SKM-1 treated with dmso at 0.1 percent for 144 hours (cell line): ENCODE results near the gene ITM2B.
"Not testable (repeated sequence)": the region's sequence is repeated elsewhere in the genome, so short reads cannot be mapped to it uniquely, and the experiment has no call there.

Experiments used
- DNase-seq: peaks from one replicate; lab custom pipeline; 2025; ENCODE audit not compliant: unreplicated experiment; lab: John Stamatoyannopoulos, UW

ITM2B gene

DNA sequence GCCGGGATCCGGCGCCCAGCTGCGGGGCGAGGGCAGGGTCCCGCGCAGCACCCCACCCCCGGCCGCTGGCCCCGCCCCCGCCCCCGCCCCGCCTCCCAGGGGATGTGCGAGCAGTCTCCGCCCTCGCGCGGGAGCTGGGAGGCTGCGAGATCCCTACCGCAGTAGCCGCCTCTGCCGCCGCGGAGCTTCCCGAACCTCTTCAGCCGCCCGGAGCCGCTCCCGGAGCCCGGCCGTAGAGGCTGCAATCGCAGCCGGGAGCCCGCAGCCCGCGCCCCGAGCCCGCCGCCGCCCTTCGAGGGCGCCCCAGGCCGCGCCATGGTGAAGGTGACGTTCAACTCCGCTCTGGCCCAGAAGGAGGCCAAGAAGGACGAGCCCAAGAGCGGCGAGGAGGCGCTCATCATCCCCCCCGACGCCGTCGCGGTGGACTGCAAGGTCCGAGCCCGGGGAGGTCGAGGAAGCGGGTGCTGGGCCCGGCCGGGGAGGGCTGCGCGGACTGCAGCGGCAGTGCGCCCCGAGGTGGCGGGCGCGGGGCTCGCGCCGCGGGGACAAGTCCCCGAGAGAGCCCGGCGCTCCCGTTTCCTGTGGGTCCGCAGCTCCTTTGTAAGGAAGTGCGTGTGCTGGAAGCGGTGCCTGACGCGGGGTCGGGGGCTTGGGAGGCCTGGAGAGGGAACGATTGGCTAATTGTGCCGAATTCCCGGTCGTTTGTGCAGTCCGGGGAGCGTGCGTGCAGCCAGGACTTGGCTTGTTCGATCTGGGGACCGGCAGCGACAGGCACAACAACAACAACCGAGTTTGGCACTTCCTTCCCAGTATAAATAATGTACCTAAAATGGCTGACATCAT, at the start of gene ITM2B:
TSS of gene ITM2B (plus strand) at position 161 of the 843 bp plus-strand sequence. CDS start at position 316, 155 bp downstream.
- peak; percentile 45 for DNase-seq

DNA sequence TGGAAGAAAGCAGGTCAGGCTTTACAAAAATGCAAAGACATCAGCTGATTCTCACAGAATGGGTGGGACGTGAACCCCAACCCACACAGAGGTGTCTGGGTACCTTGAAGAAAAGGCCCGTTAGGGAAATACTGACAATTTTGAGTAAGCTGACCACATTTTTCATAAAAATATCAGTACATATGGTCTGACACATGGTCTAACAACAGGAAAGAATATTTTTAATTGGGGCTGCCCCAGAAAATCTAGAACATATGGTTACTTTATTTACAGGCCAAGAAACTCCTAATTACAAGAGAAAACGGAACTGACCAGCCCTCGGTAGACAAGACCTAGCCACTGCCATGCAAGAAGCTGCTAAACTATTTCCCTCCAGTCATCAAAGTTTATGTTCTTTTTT, 48.7 kb upstream of the ITM2B start:
- no peak for DNase-seq

DNA sequence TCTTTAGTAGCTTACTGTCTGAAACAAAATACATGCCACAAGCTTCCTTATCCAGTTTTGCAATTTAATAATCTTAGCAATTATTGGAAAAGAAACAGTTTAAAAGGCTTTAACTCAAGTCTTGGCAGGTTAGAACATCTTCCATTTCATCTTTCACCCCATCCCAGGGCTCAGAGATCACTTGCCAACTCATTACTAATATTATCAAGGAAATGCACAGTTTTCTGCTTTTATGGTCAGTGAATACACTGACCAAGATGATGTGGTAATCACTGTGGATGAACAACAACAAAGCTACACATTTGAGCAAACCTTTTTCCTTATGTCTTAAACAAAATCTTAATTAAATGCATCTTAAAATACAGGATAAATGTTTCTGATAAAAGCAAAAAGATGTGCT, 48.0 kb upstream of the ITM2B start:
- no peak for DNase-seq

DNA sequence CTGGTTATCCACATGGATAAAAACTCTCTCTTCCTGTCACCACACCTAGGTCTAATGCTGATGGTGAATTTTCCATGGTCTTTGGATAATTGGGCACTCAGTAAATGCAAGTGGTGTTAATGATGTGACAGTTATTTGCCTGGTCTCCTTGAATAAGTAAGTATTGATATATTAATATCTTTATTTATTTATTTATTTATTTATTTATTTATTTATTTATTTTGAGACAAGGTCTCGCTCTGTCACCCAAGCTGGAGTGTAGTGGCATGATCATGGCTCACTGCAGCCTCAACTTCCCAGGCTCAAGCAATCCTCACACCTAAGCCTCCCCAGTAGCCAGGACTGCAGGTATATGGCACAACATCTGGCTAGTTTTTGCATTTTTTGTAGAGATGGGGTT, 46.3 kb upstream of the ITM2B start:
- DNase-seq = no peak

DNA sequence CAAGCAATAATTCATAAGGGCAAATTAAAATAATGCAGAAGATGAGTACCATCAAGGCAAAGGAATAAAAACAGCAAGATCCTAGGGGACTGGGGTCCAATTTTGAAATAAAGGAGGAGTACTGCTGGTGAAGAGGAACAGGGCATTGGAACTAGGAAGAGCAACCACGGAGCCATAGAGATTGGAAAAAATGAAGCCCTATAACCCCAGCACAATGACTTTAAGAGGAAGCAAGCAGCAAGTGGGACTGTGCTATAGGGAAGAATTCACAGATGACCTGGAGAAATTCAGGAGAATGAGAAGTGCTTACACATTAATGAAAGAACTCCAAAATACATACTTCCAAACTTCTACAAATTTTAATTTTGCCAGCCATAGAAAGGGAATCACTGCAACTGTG, 44.9 kb upstream of the ITM2B start:
- DNase-seq = no peak

DNA sequence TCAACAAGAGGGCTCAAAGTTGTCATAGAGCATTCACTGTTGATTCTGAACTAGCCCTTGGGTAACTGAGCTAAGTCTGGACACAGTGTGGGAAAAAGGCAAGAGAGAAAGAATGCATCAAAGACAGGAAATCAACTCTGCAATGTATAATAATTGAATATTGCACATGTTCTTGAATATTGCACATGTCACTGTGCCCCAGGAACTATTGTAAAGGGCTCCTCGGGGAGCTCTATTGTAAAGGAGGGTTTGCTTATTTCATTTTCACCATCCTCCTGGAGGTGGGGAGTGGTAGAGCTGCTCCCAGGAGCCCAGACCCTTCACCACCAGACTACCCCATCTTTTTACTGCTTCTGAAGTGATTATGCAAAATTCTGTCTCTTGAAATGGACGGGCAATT, 44.4 kb upstream of the ITM2B start:
- no peak for DNase-seq

DNA sequence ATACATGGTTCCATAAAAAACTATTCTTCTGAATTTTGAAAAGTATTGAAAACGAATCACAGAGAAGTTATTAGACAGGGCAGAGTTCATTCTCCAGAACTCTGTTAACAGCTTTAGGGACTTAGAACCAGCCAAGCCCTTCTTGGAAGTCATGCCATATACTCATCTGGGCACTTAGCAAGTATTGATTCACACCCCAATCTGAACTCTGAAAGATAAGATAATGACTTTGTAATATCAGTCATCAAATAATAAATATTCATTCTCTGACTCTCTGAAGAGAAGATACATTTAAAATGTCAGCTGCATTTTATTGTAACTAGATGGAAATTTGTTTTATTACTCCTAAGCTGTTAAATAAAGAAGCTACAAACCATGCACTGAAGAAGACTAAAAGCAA, 43.8 kb upstream of the ITM2B start:
- DNase-seq = no peak

DNA sequence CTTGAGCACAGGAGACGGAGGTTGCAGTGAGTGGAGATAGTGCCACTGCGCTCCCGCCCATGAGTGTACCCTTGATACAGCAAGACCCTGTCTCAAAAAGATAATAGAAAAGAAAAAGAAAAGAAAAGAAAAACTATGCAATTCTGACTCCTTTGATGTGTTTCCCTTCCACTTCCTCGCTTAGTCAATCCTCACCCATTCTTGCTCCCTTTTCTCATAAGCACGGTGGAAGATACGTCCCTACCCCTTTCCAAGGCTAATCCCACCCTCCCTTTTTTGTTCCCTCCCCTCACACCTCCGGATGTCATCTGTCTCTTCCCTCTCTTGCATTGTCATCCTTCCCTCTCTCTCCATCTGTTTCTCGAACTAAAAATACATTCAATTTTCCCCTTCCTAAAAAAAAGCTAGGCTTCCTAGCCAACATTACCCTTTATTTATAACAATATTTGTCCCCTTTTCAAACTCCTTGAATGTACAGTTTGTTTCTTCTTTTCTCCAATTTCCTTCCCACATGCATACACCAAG, 40.5 kb upstream of the ITM2B start:
- no peak for DNase-seq

DNA sequence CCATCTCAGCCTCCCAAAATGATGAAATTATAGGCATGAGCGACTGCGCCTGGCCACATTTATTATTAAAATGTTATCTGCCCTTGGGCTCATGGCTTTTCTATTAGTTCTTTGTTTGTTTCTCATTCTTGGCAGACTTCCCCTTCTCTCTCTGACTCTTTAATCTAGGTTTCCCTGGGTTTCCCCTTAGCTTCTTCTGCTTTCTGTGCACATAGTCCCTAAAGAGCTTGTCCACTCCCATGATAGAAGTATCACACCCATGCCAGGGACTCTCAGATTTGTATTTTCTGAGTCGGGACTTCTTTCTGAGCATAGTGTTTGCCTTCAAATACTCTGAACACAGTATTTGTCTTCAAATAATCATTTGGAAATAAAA, 38.6 kb upstream of the ITM2B start:
- DNase-seq = peak; percentile 84

DNA sequence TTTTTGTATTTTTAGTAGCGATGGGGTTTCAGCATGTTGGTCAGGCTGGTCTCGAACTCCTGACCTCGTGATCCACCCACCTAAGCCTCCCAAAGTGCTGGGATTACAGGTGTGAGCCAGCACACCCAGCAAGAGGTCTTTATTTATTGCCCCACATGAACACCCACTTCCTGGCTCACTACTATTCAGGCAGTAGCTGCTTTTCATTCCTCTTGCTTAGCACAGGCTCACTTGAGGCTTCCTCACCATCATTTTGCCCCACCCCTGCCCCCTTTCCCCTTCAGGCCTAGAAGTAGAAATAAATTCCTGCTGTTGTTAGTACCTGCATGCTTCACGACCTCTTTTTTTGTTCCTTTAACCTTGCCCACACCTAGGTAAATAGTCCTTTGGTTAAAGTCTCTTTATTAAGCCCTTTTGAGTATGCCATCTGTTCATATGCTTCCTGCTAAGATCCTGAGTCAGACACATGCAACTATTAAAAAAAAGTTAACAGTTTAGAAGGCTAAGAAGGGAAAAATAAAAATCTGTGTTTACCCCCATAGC, 33.5 kb upstream of the ITM2B start:
- no peak for DNase-seq

DNA sequence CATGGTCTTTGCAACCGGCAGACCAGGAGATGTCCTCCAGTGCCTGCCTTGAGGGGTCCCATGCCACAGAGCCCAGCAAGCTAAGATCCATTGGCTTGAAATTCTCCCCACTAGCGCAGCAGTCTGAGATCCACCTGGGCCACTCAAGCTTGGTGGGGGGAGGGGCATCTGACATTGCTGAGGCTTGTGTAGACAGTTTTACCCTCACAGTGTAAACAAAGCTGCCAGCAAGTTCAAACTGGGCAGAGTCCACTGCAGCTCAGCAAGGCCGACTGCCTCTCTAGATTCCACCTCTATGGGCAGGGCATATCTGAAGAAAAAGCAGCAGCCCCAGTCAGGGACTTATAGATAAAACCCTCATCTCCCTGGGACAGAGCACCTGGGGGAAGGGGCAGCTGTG, 32.0 kb upstream of the ITM2B start:
- DNase-seq = no peak

DNA sequence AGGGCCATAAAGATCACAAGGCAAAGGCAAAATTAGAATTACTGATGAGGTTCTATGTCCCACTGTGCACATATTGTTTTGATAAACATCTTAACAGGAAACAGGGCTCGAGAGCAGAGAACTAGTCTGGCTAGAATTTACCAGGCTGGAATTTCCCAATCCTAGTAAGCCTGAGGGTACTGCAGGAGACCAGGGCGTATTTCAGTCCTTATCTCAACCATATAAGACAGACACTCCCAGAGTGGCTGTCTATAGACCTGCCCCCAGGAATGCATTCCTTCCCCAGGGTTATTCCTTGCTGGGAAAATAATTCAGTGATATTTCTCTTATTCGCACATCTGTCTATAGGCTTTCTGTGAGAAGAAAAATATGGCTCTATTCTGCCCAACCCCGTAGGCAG, 25.8 kb upstream of the ITM2B start:
- not testable (repeated sequence) for DNase-seq

DNA sequence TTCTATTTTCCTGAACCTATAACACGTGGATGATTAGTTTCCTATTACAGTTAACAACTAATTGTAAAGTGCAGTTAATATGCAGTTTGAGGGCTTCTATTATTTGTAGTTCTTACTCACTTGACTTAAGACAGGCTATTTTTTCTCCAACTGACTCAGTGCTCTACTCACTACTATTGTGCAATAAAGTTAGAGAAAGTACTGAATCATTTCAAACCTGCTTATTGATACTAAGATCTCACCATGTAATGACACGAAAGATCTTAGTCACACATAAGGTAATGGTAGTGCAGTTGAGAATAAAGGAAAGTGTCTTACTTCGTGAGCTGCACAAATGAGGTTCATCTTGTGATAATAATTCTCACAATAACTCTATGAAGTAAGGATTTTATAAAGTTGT, 22.8 kb upstream of the ITM2B start:
- peak; percentile 29 for DNase-seq

DNA sequence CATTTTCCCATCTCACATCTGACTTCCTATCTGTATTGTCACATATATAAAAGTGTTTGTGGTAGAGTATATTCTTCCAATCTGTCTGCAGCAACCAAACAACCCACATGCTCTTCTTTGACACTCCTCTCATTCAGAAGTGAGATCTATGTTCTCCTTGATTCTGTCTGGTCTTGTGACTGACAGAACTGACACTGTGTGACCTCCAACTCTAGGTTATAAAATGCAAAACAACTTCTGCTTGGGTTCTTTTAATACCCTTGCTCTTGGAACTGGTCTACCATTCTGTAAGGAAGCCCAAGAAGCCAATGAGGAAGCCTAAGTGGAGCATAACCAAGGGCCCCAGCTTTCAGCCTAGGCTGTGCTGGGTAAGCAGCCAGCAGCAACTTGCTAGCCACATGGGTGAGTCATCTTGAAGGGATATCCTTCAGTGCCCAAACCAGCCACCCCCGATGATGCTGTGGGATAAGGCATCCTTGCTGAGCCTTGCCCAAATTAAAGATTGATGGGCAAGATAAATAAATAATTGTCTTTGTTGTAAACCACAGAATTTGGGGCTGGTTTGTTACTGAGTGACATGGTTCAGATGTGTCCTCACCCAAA, 18.4 kb upstream of the ITM2B start:
- DNase-seq = no peak

DNA sequence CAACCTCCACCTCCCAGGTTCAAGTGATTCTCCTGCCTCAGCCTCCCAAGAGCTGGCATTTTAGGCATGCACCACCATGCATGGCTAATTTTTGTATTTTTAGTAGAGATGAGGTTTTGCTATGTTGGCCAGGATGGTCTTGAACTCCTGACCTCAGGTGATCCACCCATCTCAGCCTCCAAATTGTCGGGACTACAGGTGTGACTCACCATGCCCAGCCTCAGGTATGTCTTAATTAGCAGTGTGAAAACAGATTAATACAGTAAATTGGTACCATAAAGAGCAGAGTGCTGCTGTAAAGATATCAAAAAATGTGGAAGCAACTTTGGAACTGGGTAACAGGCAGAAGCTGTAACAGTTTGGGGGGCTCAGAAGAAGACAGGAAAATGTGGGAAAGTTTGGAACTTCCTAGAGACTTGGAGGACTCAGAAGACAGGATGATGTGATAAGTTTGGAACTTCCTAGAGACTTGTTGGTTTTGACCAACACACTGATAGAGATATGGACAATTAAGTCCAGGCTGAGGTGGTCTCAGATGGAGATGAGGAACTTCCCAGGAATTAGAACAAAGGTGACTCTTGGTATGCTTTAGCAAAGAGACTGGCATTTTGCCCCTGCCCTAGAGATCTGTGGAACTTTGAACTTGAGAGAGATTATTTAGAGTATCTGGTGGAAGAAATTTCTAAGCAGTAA, 17.3 kb upstream of the ITM2B start:
- DNase-seq = not testable (repeated sequence)

DNA sequence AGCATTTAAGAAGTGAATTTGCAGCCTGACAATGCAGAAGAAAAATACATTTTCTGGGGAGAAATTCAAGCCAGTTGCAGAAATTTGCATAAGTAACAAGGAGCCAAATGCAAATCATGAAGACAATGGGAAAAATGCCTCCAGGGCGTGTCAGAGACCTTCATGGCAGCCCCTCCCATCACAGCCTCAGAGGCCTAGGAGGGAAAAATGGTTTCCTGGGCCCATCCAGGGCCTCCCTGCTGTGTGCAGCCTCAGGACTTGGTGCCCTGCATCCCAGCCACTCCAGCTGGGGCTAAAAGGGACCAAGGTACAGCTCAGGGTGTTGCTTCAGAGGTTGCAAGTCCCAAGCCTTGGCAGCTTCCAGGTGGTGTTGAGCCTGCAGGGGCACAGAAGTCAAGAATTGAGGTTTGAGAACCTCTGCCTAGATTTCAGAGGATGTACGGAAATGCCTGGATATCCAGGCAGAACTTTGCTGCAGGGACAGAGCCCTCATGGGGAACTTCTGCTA, 16.7 kb upstream of the ITM2B start:
- DNase-seq = no peak

DNA sequence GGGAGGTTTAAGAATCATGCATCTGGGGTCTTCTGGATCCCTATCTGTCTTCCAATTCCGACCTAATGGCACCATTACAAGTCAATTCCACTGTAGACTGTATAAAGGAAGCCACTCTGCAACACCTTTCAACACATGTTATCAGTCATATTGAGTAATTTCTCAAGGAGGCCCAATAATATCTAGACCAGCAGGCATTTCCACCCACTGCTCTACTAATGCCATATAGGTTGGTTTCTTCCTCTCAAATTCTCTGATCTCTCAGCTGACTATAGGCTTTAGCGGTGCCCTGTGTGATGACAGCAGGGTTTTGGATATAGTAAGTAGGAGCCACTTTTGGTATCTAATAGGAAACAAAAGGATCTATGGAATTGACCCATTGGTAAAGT, 12.4 kb upstream of the ITM2B start:
- peak; percentile 17 for DNase-seq

DNA sequence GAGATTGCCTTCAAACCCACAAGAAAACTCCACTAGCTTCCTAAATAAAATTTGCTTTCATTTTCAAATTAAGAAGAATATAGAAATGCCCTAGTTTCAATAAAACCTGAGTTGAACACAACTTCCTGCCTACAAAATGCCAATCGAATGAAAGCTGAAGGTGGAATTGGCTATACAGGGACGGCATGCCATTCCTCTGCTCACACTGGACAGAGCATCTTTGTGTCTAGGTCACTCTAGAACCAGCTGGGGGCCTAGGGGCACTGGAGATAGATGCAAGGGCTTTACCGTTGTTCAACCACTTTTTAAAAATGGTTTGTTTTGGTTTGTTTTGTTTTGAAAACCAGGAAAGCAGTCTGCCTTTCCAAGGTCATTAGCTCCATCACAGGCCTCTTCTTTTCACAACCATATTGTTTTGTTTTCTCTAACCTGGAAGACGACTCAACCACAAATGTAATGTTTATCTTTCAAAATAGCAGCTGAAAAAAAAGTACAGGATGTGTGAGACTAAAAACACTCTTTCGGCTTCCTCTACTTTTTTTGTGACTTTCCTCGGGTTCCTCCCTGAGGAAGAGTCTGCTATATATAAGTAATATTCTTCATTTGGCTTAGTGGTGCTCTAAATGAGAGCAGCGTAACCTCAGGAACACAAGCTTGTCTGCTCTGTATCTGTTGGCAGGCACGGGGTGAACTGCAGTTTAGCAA, 11.9 kb upstream of the ITM2B start:
- no peak for DNase-seq

DNA sequence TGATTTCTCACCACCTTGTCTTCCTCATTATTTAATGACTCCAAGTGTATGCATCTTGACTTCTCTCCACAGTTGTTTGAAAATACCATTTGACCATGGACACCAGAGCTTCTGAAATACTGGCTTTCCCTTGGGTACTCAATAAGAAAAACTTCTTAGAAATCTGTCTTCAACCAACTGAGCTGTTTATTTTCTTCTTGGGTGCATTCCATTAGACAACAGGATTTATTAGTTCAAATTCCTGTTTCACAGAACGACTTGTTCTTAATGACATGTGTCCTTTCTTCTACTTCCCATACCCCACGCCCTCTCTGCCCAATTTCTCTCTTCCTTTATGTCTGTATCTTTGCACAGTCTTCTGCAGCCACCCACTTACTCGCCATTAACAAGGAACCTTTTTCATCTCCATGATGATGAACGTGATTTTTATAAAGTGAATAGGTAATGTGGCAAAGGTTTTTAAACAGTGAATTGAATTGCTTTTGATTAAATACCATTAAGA, 11.3 kb upstream of the ITM2B start:
- DNase-seq = peak; percentile 23
